GM18870 (cell line): ENCODE results near the gene MRPL14.

ENCODE experiments used
- ATAC-seq: cut with Tn5 transposase; IDR thresholded peaks from one replicate; pipeline ENCODE4 v1.9.1; 2021; ENCODE audit warnings: moderate library complexity; ENCODE audit not compliant: unreplicated experiment

Gene MRPL14

DNA sequence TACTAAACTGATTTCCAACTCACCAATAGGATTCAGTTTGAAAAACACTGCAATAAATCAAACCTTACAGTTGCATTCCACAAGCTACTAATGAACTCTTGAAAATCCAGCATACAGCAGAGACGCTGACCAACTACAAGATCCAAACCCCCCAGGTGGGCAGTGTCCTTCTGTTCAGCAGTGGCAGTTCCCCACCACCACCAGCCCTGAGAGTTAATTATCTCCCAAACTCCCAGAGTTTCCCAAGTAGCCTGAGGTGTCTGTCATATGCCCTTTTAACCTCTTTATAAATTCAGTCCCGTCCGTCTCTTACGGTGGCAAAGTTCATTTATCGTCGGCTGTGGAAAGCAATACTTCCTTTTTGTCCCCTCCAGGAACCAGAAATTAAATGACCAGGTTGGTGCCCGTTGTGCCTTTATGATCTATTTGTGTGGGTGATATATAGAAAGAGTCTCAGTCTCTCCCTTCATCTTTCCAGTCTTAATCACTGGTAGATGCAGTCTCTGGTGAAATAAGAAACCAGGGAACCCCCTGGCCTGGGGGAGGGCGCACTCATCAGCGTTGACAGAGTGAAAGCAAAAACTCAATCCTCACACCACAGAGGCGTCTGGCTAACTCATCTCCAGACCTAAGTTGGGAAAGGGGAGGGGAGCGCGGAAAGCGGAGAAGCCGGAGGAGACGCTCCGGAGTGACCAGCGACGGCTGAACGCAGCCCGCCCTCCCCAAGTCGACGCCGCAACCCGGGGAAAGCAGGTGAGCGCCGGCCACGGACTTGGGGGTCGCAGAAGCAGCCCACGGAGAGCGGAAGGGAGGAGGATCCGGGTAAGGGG lies 717 bp downstream of the MRPL14 start:
- peak; percentile 57 for ATAC-seq

DNA sequence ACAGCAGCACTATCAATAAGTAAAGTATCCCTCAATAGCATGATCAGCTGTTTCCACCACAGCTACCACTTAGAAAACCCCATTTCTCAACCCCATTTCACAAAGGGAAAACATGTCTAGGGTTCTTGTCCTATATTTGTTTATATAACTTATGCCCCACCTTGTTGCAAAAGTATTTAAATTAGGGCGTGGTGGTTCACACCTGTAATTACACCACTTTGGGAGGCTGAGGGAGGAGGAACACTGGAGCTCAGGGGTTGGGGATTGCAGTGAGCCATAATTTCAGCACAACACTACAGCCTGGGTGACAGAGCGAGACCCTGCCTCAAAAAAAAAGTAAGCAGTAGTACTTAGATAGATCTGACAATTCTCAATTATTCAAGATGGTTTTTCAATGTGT lies 3.7 kb downstream of the MRPL14 start:
- no peak for ATAC-seq

DNA sequence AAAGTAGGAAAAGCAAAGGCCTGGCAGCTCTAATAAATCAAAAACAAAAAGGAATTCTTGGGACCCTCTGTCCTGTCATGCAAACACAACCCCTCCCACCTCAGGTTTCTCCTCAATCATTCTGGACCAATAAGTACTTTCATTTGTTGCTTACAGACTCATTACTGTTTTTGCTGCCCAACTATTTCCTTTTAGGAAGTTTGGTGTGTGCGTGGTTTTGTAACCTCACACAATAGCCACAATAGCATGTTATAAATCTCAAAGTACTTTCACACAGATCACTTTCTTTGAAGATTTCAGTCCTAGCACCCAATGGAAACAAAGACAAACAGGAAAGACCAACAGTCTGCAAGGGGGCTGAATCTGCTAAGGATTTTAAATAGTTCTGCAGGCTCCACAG lies 4.5 kb downstream of the MRPL14 start:
- ATAC-seq, result no peak

DNA sequence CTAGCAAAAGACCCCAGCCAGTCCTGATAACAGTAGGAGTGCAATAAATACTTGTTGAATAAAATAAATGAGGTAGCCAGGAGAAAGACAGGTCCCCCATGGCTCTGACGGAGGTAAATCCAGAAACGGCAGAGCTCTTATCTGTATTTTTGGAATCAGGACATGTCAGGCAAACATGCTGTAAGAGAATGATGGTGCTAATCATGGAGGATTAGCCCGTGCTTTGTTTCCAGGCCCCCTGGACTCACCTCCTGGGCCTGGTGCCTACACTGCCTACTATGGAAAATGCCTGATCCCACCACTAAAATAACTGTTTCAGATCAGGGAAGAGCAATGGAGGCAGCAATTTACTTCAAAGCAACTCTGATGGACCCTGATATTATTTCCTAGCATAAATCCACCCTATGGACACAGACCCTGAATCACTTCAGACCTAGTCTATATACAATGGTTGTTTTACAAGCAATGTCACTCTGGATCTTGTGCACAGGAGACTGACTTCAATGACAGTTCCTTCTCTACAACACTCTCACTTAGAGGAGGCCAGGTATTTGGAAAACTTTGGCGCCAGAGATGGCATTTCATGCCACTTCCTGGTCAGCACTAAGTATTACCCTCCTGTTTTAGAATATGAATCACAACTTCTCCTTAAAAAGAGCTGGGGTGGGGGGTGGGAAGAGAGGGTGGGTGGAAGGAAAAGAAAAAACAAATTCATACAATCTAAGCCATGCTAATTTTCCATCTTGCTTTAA lies 6.4 kb downstream of the MRPL14 start:
- ATAC-seq, result no peak

DNA sequence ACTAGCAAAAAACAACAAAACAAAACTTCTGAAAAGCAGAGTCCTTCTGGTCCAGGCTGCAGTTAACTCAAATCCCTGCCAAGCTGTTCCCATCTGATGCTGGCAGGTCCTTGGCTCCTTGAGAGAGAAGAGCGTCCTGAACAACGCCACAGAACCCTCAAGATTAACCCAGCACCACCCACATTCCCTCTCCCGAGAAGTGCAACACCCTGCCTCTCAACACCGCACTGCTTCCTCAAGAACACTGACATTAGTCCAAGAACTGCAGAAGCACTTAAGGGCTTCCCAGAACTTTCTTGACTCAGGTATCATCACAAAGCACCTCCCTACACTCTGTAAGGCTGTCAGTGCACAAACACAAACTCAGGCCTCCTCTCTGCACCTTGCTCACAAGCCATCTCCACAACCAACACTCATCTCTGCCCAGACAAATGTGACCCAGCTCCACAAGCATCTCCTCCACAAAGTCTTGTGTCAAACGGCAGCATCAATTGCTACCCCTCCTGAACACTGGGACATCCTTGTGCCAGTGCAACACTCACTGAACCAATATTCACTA lies 7.5 kb downstream of the MRPL14 start:
- ATAC-seq, result no peak

DNA sequence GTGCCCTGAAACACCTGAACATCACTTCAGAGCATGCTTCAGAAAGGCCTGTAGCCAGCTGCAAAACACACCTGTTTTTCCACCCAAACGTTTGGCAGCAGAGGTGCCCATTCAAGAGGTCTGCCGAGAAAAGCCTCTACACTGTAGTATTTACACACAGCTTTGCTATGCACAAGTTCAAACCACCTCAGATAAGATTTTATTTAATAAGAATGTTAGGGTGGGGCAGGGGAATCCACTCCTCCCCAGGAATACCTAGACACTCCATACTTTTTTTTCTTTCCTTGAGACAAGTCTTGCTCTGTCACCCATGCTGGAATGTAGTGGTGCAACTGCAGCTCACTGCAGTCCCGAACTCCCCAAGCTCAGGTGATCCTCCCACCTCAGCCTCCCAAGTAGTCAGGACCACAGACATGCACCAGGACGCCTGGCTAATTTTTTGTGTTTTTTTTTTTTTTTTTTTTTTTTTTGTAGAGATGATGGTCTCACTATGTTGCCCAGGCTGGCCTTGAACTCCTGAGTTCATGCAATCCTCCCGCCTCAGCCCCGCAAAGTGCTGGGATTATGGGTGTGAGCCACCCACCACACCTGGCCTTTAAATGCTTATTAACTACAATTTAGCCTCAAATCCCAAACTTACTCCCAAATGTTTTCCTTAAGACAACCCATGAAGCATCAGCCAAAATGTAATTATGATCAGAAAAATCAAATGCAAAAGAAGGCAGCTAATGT lies 9.7 kb downstream of the MRPL14 start:
- no peak for ATAC-seq

DNA sequence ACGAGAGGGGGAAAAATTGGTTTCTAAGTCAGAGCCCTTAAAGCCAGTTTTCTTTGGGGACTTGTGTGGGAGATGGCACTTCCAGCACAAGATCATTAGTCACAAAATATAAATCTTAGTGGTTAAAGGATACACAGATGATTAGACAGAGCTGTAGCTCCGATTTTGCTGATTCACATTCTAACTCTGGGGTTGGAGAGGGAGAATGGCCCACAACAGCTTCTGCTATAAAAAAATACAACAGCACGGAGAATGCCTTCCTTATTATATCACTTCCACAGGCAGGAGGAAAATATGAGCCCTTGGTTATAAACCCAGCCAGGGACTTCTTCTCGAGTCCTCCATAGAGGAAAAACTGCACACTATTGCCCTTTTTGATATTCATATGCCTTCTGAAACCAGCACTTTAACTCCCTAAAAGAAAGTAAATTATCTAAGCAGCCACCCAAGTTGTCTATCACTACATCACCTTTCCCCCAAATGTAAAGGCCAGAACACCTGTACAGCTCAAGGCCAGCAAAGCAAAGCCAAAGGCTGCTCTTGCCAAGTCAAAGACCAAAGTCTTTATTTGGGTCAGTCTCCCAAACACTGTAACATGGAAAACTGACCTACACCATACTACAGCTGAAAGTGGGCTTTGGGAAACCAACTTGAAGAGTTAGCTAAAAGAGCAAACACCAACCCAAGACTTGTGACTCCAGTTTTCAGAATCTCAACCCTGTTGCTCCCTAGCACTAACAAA lies 10.4 kb downstream of the MRPL14 start:
- no peak for ATAC-seq

DNA sequence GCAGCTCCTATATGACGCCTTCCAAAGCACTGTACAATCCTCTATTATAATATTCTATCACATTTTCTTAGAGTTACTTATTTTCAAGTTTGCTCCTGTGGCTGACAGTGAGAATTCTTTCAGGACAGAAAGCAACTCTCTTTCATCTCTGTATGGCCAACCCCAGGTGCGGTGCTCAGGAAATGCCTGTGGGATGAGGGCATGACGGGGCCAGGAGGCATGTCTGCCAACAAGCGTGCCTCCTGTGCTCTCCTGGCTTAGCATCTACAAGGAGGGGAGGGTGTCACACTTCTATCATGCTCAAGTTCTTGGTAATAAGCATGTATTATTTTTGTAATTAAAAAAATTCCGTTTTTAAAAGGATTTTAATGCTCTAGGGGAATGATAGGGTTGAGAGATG lies 11.4 kb downstream of the MRPL14 start:
- no peak for ATAC-seq

DNA sequence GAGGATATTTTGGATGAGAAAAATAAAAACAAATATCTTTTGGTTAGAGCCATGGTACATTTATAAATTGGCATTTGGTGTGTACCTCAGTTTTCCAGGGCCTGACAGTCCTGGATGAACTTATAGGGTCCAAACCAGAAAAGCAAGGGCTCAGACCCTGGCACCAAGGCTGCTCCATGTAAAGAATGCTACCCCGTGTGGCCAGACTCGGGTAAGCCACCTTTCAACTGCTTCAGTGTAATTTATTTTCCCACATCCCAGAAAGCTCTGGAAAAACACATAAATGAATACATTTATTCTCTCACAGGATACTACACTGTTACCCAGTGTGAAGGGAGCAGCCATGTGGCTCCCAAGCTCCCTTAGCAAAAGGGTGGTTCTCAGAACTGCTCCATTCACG lies 13.8 kb downstream of the MRPL14 start:
- ATAC-seq, result no peak

DNA sequence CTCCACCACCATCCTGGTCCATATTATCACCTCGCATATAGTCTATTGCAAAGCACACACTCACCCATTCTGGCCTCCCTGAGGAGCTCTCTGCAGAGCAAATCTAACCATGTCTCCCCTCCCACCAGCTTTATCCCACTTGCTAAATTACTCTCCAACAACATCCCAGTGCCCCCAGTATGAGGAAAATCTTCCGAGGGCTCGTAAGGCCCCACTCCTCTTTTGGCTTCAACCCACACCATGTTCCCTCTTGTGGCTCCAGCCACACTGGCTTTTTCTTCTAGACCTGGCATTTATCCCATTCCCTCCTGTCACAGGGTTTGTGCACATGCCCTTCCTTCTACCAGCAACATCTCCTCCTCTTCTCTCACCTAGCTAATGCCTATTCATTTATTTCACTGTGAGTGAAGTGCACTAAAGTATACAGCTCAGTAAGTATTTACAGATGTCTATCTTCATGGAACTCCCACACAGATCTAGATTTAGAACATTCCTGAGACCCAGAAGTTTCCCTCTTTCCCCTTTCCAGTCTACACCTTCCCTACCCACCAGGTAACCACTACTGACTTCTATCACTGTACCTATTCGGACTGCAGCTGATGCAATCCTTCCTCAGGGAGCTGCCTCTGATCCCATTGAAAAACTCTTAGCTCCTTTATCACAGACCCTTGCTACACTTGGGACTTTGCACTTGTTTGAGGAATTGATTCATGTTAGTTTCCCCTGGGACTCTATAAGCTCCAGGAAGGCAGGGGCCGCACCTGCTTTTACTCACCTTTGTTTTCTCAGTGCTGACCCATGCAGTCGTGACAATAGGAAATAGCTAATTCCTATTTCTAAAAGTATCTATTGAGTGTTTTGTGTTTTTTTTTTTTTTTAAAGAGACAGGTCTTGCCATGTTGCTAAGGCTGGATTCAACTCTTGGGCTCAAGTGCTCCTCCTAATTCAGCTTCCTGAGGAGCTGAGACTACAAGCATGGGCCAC lies 15.5 kb downstream of the MRPL14 start:
- no peak for ATAC-seq

DNA sequence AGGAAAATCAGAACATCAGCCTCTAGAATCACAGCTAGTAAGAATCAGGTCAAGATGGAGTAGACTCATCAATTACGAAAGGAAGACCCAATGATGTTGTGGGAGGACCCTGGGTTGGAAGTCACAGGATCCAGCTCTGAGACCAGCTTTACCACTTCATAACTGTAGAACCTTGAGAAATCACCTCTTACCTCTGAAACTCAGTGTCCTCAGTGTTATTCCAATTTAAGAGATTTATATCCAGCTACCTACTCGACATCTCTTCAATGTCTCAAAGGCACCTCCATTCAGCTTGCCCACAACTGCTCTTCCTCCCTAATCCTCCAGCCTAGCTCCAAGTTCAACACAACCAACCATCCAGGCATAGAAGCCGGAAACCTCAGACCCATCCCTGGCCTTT lies 16.3 kb downstream of the MRPL14 start:
- no peak for ATAC-seq

DNA sequence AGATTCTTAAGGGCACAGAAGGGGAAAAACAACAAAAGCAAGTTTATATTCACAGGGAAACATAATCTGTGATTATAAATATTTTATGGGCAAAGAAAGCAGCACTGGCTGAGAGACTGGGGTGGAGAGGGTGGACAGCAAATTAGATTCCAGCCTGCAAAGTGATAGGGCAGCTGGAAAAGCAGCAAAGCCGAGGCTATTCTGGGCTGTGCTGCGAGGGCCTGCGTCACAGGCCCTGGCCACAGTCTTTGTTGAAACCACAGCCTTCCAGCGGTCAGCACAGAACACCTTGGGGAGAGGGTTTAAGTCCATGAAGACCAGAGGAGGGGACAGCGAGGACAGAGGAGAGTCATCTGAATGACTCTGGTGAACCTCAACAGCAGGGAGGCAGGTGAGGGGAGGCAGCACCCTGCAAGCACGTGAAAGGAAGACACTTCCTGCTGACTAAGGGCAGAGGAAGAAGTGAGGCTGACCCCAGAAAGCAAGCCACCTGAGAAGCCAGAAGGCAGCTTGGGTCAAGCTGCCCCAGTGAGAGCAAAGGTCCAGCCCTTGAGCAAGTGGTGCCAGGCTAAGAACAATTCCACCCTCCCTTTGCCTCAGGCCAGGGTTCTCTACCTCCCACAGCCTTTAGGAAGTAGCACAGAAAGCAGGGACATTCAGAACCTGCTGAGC lies 17.1 kb downstream of the MRPL14 start:
- no peak for ATAC-seq

DNA sequence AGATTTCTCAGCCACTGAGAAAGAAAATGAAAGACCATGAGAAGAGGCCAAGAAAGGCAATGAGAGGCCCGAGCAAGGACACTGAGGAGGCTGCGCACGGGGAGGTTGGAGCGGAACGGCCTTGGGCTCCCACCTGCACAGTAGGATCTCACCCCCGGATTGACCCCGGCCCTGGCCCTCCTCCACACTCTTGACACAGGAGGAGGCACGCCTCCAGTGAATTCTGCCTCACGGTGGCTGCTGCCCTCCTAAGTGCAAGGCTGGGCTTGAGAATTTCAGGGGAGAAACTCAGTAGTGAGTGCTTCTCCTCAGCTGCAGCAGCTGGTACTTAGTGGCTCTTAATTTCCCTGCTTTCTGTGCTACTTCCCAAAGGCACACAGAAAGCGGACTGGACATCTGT lies 18.0 kb downstream of the MRPL14 start:
- ATAC-seq, result no peak

DNA sequence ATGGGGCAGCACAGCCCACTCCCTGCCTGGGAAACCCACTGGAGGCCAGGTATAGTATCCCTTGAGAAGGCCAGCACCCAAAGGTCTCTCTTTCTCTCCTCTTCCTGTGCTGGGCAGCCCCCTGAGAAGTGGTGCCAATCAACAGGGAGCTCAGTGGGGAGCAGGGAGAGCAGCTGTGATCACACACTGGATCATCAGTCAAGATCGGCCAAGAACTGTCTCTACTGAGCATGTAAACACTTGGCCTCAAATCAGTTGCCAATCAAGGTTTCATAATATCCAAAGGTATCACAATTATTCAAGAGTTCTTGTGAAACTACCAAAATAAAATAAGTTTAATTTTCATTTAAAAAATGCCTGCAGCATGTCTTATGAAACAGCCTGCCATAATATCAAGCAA lies 18.8 kb downstream of the MRPL14 start:
- ATAC-seq, result no peak

DNA sequence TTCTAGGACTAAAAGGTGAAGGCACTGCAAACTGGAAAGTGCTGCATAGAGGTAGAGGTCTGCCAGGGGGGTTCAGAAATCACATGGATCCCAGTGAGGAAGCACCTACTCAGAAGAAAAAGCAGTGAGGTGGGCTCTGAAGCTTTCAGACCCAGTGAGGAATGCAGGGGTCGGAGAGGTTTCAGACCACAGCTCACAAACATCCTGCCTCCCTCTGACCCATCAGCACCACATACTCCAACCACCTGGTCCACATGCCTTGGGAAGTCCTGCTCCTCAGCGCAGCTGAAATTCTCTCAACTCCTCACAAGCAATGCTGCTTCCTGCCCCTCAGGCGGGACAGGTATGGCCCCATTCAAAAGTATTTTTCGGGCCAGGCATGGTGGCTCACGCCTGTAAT lies 20.2 kb downstream of the MRPL14 start:
- ATAC-seq, result no peak

DNA sequence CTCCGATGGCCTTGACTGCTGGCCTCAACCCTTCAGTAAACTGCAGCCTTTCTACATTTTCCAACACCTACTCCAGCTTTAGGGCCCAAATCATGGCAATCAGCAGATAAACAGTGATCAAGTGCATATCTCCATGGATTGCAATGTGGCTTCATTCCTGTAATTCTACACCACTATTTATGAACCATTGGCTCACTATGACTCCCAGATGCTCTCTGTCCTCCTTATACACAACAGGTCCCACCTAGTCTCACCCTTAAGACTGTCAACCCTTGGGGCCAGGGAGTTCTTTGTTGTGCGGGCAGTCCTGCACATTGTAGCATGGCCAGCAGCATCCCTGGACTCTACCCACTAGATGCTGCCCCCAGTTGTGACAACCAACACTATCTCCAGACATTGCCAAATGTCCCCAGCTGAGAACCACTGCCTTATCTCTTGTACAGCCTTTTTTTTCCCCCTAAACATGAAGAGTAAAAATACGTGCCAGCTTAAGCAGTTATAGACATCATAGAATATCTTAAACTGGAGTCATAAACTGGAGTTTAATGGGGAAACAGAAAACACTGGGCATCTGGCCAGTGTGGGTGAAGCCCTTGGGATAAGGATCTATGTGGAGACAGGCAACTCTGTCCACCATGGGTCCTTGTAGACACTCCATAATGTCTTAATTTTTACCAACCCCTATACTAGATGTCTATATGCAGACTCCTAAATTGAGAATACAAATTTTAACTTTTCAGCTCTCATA lies 21.1 kb downstream of the MRPL14 start:
- no peak for ATAC-seq

DNA sequence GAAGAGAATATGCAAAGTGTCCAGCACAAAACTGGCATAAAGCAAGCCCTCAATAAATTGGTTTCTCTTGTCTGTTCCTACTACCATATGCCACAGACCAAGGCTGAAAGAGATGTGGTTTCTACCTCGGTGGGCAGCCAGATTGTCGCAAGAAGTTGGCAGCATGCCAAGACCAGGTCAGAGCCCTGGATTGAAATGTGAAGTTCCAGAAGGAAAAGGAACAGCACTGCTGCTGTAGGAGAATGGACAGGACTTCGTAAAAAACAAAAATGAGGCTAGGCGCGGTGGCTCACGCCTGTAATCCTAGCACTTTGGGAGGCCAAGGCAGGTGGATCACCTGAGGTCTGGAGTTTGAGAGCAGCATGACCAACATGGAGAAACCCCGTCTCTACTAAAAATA lies 22.1 kb downstream of the MRPL14 start:
- no peak for ATAC-seq

DNA sequence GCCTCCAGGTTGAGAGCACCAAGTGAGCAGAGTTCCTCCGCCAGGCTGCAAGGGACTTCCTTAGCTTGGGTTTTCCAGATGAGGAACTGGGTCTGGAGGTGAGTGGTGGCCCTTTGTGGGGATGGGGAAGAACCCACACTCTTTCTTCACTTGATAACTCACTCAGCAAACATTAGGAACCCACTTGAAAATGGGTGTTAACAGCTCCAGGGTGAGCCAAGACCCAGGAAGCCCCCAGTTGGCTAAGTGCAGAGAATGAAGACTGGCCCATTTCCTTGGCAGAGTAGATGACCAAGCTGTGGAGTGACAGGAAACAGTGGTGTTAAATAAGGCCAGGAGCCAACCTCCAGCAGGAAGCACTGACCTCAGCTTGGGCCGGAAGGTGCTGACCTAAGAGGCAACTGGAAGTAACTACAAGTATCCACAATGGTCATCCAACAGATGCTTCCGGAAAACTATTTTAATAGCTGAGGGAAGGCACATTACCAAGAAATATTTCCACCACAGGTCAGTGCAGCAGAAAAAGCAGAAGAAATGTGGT lies 22.7 kb downstream of the MRPL14 start:
- ATAC-seq, result no peak
